ENCODE measurements around the gene TRH.
"Not testable (repeated sequence)": the region's sequence is repeated elsewhere in the genome, so short reads cannot be mapped to it uniquely, and the experiment has no call there.

The TRH gene

GRCh38 chr3:130014526-130014925 is 40.0 kb downstream of the TRH start:
- H3K4me1 Mint-ChIP-seq = no peaks in the 10 kb centered on the region
- no peaks in the 10 kb centered on the region for H3K9me3 Mint-ChIP-seq
- H3K27ac Mint-ChIP-seq = no peak overlapping the region
- no peak overlapping the region for H3K4me3 Mint-ChIP-seq
- H3K27me3 Mint-ChIP-seq = peaks cover 3% of the 10 kb centered on the region
- H3K36me3 Mint-ChIP-seq = no peaks in the 10 kb centered on the region

GRCh38 chr3:130017661-130018060 is 43.1 kb downstream of the TRH start:
- H3K27ac Mint-ChIP-seq, H3K36me3 Mint-ChIP-seq, H3K4me3 Mint-ChIP-seq, H3K27me3 Mint-ChIP-seq, H3K9me3 Mint-ChIP-seq, H3K4me1 Mint-ChIP-seq: not testable (repeated sequence)

- H3K27ac Mint-ChIP-seq, H3K4me3 Mint-ChIP-seq, H3K4me1 Mint-ChIP-seq, H3K36me3 Mint-ChIP-seq, H3K27me3 Mint-ChIP-seq, H3K9me3 Mint-ChIP-seq: not testable (repeated sequence)
Measured at GRCh38 chr3:130026146-130026829, 51.8 kb downstream of the TRH start.

GRCh38 chr3:130027437-130027836 is 52.9 kb downstream of the TRH start:
- H3K36me3 Mint-ChIP-seq, H3K9me3 Mint-ChIP-seq, H3K27me3 Mint-ChIP-seq, H3K4me1 Mint-ChIP-seq, H3K4me3 Mint-ChIP-seq: not testable (repeated sequence)
- H3K27ac Mint-ChIP-seq = peak overlapping the region; percentile 55

All from activated naive CD4-positive, alpha-beta T cell treated with anti-CD3 and anti-CD28 coated beads, Interleukin-2, amount 50 U/mL, for 24 hours (primary cell).